ENCODE results near the gene SKAP1.

GRCh38 chr17:48378708-48379392, 51.2 kb downstream of the SKAP1 start:
- TF ChIP-seq, protein P1, sequence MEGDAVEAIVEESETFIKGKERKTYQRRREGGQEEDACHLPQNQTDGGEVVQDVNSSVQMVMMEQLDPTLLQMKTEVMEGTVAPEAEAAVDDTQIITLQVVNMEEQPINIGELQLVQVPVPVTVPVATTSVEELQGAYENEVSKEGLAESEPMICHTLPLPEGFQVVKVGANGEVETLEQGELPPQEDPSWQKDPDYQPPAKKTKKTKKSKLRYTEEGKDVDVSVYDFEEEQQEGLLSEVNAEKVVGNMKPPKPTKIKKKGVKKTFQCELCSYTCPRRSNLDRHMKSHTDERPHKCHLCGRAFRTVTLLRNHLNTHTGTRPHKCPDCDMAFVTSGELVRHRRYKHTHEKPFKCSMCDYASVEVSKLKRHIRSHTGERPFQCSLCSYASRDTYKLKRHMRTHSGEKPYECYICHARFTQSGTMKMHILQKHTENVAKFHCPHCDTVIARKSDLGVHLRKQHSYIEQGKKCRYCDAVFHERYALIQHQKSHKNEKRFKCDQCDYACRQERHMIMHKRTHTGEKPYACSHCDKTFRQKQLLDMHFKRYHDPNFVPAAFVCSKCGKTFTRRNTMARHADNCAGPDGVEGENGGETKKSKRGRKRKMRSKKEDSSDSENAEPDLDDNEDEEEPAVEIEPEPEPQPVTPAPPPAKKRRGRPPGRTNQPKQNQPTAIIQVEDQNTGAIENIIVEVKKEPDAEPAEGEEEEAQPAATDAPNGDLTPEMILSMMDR (conservative IDR thresholded peaks at IDR 0.05 in 1 of 2, IDR thresholded peaks at IDR 0.05 in 1 of 2; ENCODE audit: extremely low read depth in 1 of 2, insufficient read depth in 1 of 2, low read depth in 1 of 2, low read length in 2 of 2), result no peak
- no peak for TF ChIP-seq EZH2 (IDR thresholded peaks at IDR 0.05; ENCODE audit: borderline replicate concordance, low read length)

Data from mammary epithelial cell (primary cell).